Measurements from ENCODE around the gene CPLX3. TPM values are rescaled to one million over a fixed set of nuclear protein-coding genes. Genes with fewer than 3 reads are reported as not detected.

The CPLX3 gene
- total and polyA plus RNA-seq, 10 of the 15 experiments (the other 5 are each of a cell fraction or from before 2014, with no cell fraction given): 0.02 to 0.04 TPM; not detected in 8

DNA sequence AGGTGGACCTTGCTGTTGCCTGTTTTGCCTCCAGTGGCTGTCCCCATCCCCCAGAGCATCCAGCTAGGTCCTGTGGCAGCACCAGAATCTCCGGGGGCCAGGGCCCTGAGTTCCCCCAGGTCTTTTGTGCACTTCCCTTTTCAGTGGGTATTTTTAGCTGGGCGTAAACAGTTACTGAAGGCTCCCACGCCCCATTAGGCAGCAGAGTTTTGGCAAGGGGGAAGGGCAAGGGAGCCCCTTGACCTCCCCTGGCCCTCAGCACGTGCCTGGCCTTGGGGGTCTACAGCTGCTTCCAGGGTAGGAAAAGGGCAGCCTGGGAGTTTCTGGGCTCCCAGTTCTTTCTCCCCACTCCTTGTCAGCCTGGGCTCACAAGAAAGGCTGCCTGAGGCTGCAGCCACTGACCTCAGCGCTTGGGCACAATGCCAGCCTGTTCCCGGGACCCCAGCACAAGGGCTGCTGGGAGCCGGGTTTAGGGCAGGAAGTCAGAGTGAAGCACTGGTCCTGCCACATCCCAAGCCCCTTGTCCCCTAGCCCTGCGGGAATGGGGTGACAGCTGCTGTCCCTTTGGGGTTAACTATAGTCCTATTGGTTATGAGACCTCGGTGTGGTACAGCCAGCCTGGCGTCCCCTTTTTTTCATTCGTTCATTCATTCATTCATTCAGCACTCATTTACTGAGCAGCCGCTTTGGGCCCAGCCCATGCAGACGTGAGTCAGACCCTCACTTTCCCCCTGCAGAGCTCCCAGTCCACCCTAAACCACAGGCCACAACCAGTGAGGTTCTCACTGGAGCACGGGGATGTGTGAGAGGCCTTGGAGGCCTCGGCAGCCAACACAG, 36.1 kb upstream of the CPLX3 start (continued):
- TF ChIP-seq, protein P1, sequence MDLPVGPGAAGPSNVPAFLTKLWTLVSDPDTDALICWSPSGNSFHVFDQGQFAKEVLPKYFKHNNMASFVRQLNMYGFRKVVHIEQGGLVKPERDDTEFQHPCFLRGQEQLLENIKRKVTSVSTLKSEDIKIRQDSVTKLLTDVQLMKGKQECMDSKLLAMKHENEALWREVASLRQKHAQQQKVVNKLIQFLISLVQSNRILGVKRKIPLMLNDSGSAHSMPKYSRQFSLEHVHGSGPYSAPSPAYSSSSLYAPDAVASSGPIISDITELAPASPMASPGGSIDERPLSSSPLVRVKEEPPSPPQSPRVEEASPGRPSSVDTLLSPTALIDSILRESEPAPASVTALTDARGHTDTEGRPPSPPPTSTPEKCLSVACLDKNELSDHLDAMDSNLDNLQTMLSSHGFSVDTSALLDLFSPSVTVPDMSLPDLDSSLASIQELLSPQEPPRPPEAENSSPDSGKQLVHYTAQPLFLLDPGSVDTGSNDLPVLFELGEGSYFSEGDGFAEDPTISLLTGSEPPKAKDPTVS (IDR thresholded peaks at IDR 0.05; ENCODE audit: low read depth, low read length): no peak
- TF ChIP-seq SMC3 (IDR thresholded peaks at IDR 0.05; ENCODE audit: borderline replicate concordance, low read length) (peak; percentile 29), ETV6 (conservative IDR thresholded peaks at IDR 0.05 in 1 of 2, IDR thresholded peaks at IDR 0.05 in 1 of 2; ENCODE audit: borderline replicate concordance in 1 of 2, low read depth in 1 of 2) (peak in 1 of 2 experiments; percentile 52; a peak in 1 of 4 replicates), SP1 (IDR thresholded peaks at IDR 0.05; ENCODE audit: low read depth, low read length) (peak; percentile 55), ZNF217 (IDR thresholded peaks at IDR 0.05) (0 out of 2 replicates have a peak, but pooled peaks have one; percentile 27), NFIC (IDR thresholded peaks at IDR 0.05; ENCODE audit: low read depth, low read length) (no peak), ZSCAN29 (IDR thresholded peaks at IDR 0.05) (peak; percentile 68), ZNF384 (IDR thresholded peaks at IDR 0.05; ENCODE audit: borderline replicate concordance, low read depth, low read length) (no peak), YY1 (IDR thresholded peaks at IDR 0.05; ENCODE audit: low read depth, low read length) (0 out of 2 replicates have a peak, but pooled peaks have one; percentile 34), ZNF622 (IDR thresholded peaks at IDR 0.05) (no peak), JUNB (IDR thresholded peaks at IDR 0.05) (no peak), POLR2AphosphoS5 (IDR thresholded peaks at IDR 0.05; ENCODE audit: low read length) (peak; percentile 68; the same call in 1 of the 2 replicates), SREBF1 (IDR thresholded peaks at IDR 0.05; ENCODE audit: low read length) (no peak), PML (IDR thresholded peaks at IDR 0.05; ENCODE audit: low read length) (no peak), RUNX3 (IDR thresholded peaks at IDR 0.05; ENCODE audit: low read length) (no peak), BCL11A (IDR thresholded peaks at IDR 0.05; ENCODE audit: low read depth, low read length) (peak; percentile 48), LARP7 (IDR thresholded peaks at IDR 0.05) (peak; percentile 58; the same call in 1 of the 2 replicates)
- TF ChIP-seq, protein P2, sequence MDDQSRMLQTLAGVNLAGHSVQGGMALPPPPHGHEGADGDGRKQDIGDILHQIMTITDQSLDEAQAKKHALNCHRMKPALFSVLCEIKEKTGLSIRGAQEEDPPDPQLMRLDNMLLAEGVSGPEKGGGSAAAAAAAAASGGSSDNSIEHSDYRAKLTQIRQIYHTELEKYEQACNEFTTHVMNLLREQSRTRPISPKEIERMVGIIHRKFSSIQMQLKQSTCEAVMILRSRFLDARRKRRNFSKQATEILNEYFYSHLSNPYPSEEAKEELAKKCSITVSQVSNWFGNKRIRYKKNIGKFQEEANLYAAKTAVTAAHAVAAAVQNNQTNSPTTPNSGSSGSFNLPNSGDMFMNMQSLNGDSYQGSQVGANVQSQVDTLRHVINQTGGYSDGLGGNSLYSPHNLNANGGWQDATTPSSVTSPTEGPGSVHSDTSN (IDR thresholded peaks at IDR 0.05; ENCODE audit: insufficient replicate concordance, low read depth, low read length): no peak
- TF ChIP-seq, protein P3, sequence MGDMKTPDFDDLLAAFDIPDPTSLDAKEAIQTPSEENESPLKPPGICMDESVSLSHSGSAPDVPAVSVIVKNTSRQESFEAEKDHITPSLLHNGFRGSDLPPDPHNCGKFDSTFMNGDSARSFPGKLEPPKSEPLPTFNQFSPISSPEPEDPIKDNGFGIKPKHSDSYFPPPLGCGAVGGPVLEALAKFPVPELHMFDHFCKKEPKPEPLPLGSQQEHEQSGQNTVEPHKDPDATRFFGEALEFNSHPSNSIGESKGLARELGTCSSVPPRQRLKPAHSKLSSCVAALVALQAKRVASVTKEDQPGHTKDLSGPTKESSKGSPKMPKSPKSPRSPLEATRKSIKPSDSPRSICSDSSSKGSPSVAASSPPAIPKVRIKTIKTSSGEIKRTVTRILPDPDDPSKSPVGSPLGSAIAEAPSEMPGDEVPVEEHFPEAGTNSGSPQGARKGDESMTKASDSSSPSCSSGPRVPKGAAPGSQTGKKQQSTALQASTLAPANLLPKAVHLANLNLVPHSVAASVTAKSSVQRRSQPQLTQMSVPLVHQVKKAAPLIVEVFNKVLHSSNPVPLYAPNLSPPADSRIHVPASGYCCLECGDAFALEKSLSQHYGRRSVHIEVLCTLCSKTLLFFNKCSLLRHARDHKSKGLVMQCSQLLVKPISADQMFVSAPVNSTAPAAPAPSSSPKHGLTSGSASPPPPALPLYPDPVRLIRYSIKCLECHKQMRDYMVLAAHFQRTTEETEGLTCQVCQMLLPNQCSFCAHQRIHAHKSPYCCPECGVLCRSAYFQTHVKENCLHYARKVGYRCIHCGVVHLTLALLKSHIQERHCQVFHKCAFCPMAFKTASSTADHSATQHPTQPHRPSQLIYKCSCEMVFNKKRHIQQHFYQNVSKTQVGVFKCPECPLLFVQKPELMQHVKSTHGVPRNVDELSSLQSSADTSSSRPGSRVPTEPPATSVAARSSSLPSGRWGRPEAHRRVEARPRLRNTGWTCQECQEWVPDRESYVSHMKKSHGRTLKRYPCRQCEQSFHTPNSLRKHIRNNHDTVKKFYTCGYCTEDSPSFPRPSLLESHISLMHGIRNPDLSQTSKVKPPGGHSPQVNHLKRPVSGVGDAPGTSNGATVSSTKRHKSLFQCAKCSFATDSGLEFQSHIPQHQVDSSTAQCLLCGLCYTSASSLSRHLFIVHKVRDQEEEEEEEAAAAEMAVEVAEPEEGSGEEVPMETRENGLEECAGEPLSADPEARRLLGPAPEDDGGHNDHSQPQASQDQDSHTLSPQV (IDR thresholded peaks at IDR 0.05): 0 out of 2 replicates have a peak, but pooled peaks have one; percentile 61
- TF ChIP-seq, protein P4, sequence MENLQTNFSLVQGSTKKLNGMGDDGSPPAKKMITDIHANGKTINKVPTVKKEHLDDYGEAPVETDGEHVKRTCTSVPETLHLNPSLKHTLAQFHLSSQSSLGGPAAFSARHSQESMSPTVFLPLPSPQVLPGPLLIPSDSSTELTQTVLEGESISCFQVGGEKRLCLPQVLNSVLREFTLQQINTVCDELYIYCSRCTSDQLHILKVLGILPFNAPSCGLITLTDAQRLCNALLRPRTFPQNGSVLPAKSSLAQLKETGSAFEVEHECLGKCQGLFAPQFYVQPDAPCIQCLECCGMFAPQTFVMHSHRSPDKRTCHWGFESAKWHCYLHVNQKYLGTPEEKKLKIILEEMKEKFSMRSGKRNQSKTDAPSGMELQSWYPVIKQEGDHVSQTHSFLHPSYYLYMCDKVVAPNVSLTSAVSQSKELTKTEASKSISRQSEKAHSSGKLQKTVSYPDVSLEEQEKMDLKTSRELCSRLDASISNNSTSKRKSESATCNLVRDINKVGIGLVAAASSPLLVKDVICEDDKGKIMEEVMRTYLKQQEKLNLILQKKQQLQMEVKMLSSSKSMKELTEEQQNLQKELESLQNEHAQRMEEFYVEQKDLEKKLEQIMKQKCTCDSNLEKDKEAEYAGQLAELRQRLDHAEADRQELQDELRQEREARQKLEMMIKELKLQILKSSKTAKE (IDR thresholded peaks at IDR 0.05; ENCODE audit: low read depth, poor library complexity, severe bottlenecking): peak; percentile 57

All from GM12878 (cell line).